GM23248 (cell line): ENCODE measurements around the gene ZNF45. TPM values are rescaled to one million over a fixed set of nuclear protein-coding genes. Genes with fewer than 3 reads are reported as not detected.
"Not testable (repeated sequence)": the region's sequence is repeated elsewhere in the genome, so short reads cannot be mapped to it uniquely, and the experiment has no call there.

Experiments used
- DNase-seq: peaks from one replicate; pipeline ENCODE4 v3.0.0-alpha.2; 2015
- H2AFZ ChIP-seq: fragments of 200-600 bp; sonication (generic); 2 replicates; pipeline ENCODE4 v1.6.1; 2016; ENCODE audit warnings: antibody characterized with exemption
- H3F3A ChIP-seq: fragments of 200-600 bp; sonication (generic); 2 replicates; pipeline ENCODE4 v1.6.1; 2016; ENCODE audit warnings: mild to moderate bottlenecking, antibody characterized with exemption, mixed run types; ENCODE audit not compliant: insufficient read depth
- H3K27ac ChIP-seq: fragments of 200-600 bp; sonication (generic); 2 replicates; pipeline ENCODE4 v1.5.1; 2016; ENCODE audit warnings: mild to moderate bottlenecking
- H3K27me3 ChIP-seq: fragments of 200-600 bp; sonication (generic); replicated peaks from 2 replicates; pipeline ENCODE4 v1.6.1; 2016; ENCODE audit warnings: mild to moderate bottlenecking; ENCODE audit not compliant: insufficient read depth
- H3K36me3 ChIP-seq: fragments of 200-600 bp; sonication (generic); 2 replicates; pipeline ENCODE4 v1.6.1; 2016; ENCODE audit warnings: low read depth, mild to moderate bottlenecking
- H3K4me1 ChIP-seq: fragments of 200-600 bp; sonication (generic); 2 replicates; pipeline ENCODE4 v1.6.1; 2016; ENCODE audit warnings: mild to moderate bottlenecking; ENCODE audit not compliant: insufficient read depth
- H3K4me2 ChIP-seq: fragments of 200-600 bp; sonication (generic); one replicate; pipeline ENCODE4 v1.6.1; 2016; ENCODE audit warnings: mild to moderate bottlenecking; ENCODE audit not compliant: unreplicated experiment
- H3K4me3 ChIP-seq: fragments of 200-600 bp; sonication (generic); 2 replicates; pipeline ENCODE4 v1.5.1; 2016; ENCODE audit warnings: mild to moderate bottlenecking
- H3K79me2 ChIP-seq: fragments of 200-600 bp; sonication (generic); 2 replicates; pipeline ENCODE4 v1.6.1; 2016; ENCODE audit warnings: mild to moderate bottlenecking; ENCODE audit not compliant: insufficient read depth
- H3K9ac ChIP-seq: fragments of 200-600 bp; sonication (generic); 2 replicates; pipeline ENCODE4 v1.6.1; 2016; ENCODE audit warnings: mild to moderate bottlenecking
- H3K9me2 ChIP-seq: fragments of 200-600 bp; sonication (generic); 2 replicates; pipeline ENCODE4 v1.6.1; 2016; ENCODE audit warnings: mixed run types, mild to moderate bottlenecking, moderate library complexity; ENCODE audit not compliant: insufficient read depth
- H3K9me3 ChIP-seq: fragments of 200-600 bp; sonication (generic); one replicate; pipeline ENCODE4 v1.6.1; 2017; ENCODE audit warnings: low read depth
- H4K20me1 ChIP-seq: fragments of 200-600 bp; sonication (generic); 2 replicates; pipeline ENCODE4 v1.6.0; 2016; ENCODE audit not compliant: insufficient read depth
- EZH2 ChIP-seq: fragments of 200-600 bp; sonication (generic); IDR thresholded peaks from 2 replicates; pipeline ENCODE4 v1.6.1; 2018; ENCODE audit warnings: antibody characterized with exemption, mild to moderate bottlenecking; ENCODE audit not compliant: insufficient read depth, poor library complexity, severe bottlenecking
- EZH2phosphoT487 ChIP-seq: fragments of 200-600 bp; sonication (generic); IDR thresholded peaks from 2 replicates; pipeline ENCODE4 v1.6.1; 2018; ENCODE audit warnings: antibody characterized with exemption, moderate library complexity, mild to moderate bottlenecking, low read depth; ENCODE audit not compliant: insufficient read depth
- WGBS, 2 experiments: methylation state at CpG; one replicate each; pipeline ENCODE4 v1.1.6; 2015 to 2017; ENCODE audit warnings: low lambda C conversion rate in 2 of 2, low coverage in 1 of 2; ENCODE audit errors: missing lambda C conversion rate in 2 of 2; 5-methylcytosine and 5-hydroxymethylcytosine counted together
- in situ Hi-C: fragments of 300-500 bp; cut with MboI; formaldehyde crosslinking; loops from 2 replicates; pipeline ENCODE4 v1.15.0; 2020
- polyA plus RNA-seq: library from polyadenylated mRNA; unstranded; fragments of >200 nt; fragmentation: Nextera tagmentation; extraction: Ambion mirVana; gene quantifications from 2 replicates; pipeline ENCODE4 v1.2.1, GENCODE V29; 2016
- total RNA-seq: library from RNA; depleted of rRNA; stranded (reverse); fragments of >200 nt; shearing (Covaris generic); gene quantifications from 2 replicates; pipeline ENCODE4 v1.2.3, GENCODE V29; 2014

Gene ZNF45
- total and polyA plus RNA-seq, 2 experiments from 2014 or later, result 7.7 to 8.9 TPM

DNA sequence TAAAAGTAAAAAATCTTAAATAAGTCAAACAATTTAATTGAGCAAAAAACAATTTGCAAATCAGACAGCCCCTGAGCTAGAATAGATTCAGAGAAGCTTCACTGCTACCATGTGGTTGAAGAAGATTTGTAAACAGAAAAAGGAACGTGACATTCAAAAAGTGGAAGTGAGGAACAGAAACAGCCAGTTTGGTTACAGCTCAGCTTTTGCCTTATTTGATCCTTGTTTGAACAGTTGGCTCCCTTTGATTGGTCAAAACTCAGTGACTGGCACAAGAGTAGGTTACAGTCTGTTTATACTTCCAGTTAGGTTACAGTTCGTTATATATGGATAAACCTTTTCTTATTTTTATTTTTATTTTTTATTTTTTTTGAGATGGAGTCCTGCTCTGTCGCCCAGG lies 21.7 kb upstream of the ZNF45 start:
- Histone ChIP-seq H3K79me2 (peaks cover 30% of the 10 kb centered on the region), H3K27me3 (no peaks in the 10 kb centered on the region), H3K9me3 (no peaks in the 10 kb centered on the region), H3K9ac (no peak overlapping the region), H3K4me2 (no peak overlapping the region), H3K4me3 (no peak overlapping the region), H3K9me2 (no peaks in the 10 kb centered on the region), H3K36me3 (no peaks in the 10 kb centered on the region), H4K20me1 (no peaks in the 10 kb centered on the region), H2AFZ (no peak overlapping the region), H3F3A (peaks cover 17% of the 10 kb centered on the region), H3K4me1 (peaks cover 12% of the 10 kb centered on the region), H3K27ac (no peak overlapping the region)
- no peak for DNase-seq
- in situ Hi-C loops, result no loop called here
- WGBS, 2 experiments, result 85 to 92% methylated on average over 3 of the region's 3 CpGs
- no peak for TF ChIP-seq EZH2
- no peak for TF ChIP-seq EZH2phosphoT487

DNA sequence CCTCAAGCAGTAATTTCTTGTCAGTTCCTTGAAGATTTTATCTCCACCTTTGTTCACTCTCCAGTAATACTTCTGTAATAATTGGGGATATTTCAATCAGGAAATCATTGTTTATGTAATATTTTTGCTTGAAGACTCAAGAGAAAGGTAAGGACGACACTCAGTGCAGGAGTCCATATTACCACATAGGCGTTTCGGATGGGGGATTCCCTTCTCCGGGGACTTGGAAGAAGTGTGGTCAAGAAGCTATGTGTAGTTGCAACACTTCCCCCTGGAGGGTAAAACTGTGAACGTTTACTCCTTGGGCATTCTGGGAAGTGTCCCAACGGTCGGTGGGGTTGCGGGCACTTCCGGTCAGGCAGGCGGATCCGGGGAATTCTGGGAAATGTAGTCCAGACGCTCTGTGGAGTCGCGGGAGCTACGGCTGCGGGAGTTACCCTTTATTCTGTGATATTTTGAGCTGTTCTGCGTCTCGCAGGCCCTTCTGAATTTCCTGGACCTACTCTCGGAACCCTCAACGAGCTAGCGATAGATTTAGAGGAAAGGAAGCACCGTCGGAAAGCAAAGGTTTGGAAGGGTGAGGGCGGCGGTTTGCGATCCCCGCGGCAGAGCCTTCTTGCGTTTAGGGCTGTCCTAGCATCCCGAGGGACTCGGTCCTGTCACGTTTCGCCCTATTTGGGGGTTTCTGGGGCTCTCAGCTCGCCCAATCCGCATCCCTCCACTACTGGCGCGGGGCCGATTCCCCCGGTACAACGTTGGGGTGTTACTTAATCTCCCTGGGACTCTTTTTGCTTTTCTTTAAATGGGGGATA lies 16.0 kb upstream of the ZNF45 start, which contains the start of gene ZNF221:
Gene ZNF221, plus strand, starts transcription at position 395 of the 812 bp plus-strand sequence. CDS start 11,499 bp downstream, outside the sequence.
- in situ Hi-C loops, result no loop called here
- peaks cover 3% of the 10 kb centered on the region; the same call in 1 of the 2 replicates for H3F3A ChIP-seq

DNA sequence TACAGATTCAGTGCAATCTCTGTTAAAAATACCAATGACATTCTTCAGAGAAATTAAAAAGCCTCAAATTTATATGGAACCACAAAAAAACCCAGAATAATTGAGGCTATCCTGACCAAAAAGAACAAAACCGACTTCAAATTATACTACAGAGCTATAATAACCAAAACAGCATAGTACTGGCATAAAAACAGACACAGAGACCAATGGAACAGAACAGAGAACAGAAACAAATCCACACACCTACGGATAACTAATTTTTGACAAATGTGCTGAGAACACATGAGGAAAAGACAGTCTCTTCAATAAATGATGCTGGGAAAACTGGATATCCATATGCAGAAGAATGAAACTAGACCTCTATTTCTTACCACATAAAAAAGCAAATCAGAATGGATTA lies 14.7 kb upstream of the ZNF45 start:
- not testable (repeated sequence) for H3K27me3 ChIP-seq

More for the DNA sequence above, 16.0 kb upstream of the ZNF45 start, which contains the start of gene ZNF221:
- Histone ChIP-seq H3K4me1 (no peaks in the 10 kb centered on the region), H3K9me2 (no peaks in the 10 kb centered on the region), H3K79me2 (peaks cover 10% of the 10 kb centered on the region), H3K4me2 (peak within 1 kb of the TSS; percentile 87), H3K27ac (peak within 1 kb of the TSS; percentile 55), H2AFZ (peak within 1 kb of the TSS; percentile 100), H4K20me1 (no peaks in the 10 kb centered on the region), H3K4me3 (peak within 1 kb of the TSS; percentile 97), H3K36me3 (no peaks in the 10 kb centered on the region), H3K9ac (peak within 1 kb of the TSS; percentile 92), H3K27me3 (no peaks in the 10 kb centered on the region), H3K9me3 (no peaks in the 10 kb centered on the region)
- DNase-seq, result peak; percentile 99
- WGBS, 2 experiments, result 1% methylated on average over 40 of the region's 40 CpGs
- TF ChIP-seq EZH2phosphoT487, result no peak
- no peak for TF ChIP-seq EZH2

DNA sequence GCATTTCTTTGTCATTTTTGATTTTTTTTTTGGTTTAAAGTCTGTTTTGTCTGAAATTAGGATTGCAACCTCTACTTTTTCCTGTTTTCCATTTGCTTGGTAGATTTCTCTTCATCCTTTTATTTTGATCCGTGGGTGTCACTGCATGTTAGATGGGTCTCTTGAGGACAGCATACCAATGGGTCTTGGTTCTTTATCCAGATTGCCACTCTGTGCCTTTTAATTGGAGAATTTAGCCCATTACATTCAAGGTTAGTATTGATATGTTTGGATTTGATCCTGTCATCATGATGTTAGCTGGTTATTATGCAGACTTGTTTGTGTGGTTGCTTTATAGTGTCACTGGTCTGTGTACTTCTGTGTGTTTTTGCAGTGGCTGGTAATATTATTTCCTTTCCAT lies 12.3 kb upstream of the ZNF45 start:
- H4K20me1 ChIP-seq, H3K9me2 ChIP-seq, H3F3A ChIP-seq, H3K36me3 ChIP-seq, H3K79me2 ChIP-seq, H3K27ac ChIP-seq, DNase-seq, H3K9ac ChIP-seq, H3K27me3 ChIP-seq, H3K4me1 ChIP-seq, H2AFZ ChIP-seq, H3K9me3 ChIP-seq, in situ Hi-C loops, H3K4me2 ChIP-seq, H3K4me3 ChIP-seq: not testable (repeated sequence)
- 0% methylated on average over 1 of the region's 1 CpG for WGBS, 2 experiments

More for the DNA sequence above, 14.7 kb upstream of the ZNF45 start:
- H3K4me2 ChIP-seq, H3K36me3 ChIP-seq, DNase-seq, H3K9me3 ChIP-seq, H3K4me3 ChIP-seq, H2AFZ ChIP-seq, H3K79me2 ChIP-seq, H3K9me2 ChIP-seq, in situ Hi-C loops, H3K9ac ChIP-seq, H3F3A ChIP-seq, H3K4me1 ChIP-seq, H4K20me1 ChIP-seq, H3K27ac ChIP-seq: not testable (repeated sequence)
- WGBS, 2 experiments, result 30 to 41% methylated on average over 2 of the region's 2 CpGs
